ENCODE data around the gene MS4A6E. TPM values are rescaled to one million over a fixed set of nuclear protein-coding genes. Genes with fewer than 3 reads are reported as not detected.

The MS4A6E gene
- total RNA-seq, 1 donor from 2014 or later: not detected

DNA sequence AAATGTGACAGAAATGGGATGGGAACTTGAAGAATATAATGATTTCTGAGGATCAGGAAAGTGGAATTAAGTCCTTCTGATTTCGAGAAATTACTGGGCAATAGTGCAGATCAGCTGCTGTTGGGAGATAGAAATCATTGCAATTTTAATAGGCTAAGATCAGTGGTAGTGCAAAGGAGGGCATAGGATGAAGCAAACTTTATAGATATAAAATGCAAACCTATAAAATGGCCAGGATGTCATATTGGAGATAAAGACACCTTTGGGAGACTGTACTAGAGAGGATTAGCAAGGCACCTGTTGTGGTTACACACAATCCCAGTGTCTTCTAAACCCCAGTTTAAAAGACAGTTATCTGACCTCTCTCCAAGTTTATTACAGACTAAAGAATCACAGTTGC lies 44.8 kb downstream of the MS4A6E start:
- Histone ChIP-seq H3K9me3 (ENCODE audit: low read depth) (peaks cover 2% of the 10 kb centered on the region), H3K36me3 (no peaks in the 10 kb centered on the region), H3K27ac (no peak overlapping the region), H3F3A (ENCODE audit: low read depth) (no peaks in the 10 kb centered on the region), H4K20me1 (ENCODE audit: low read depth) (no peaks in the 10 kb centered on the region), H3K4me2 (no peak overlapping the region), H2AFZ (replicated peaks) (no peak overlapping the region), H3K4me1 (no peaks in the 10 kb centered on the region), H3K27me3 (no peaks in the 10 kb centered on the region), H3K4me3 (no peak overlapping the region), H3K79me2 (ENCODE audit: low read depth) (no peaks in the 10 kb centered on the region), H3K9ac (no peak overlapping the region)
- no peak for DNase-seq (ENCODE audit: low spot score)
- Mint-ChIP-seq H3K9me3 (no peaks in the 10 kb centered on the region), H3K36me3 (no peaks in the 10 kb centered on the region), H3K4me1 (no peaks in the 10 kb centered on the region), H3K27ac (no peak overlapping the region), H3K4me3 (no peak overlapping the region), H3K27me3 (ENCODE audit: insufficient read depth, low read depth) (peaks cover 2% of the 10 kb centered on the region)
- TF ChIP-seq CTCF (IDR thresholded peaks at IDR 0.05): no peak
- no peak for TF ChIP-seq EZH2phosphoT487 (IDR thresholded peaks at IDR 0.05)
- TF ChIP-seq EZH2 (IDR thresholded peaks at IDR 0.05): no peak

GRCh38 chr11:60372767-60373166 lies 45.7 kb downstream of the MS4A6E start:
- Histone ChIP-seq H3K79me2 (ENCODE audit: low read depth) (no peaks in the 10 kb centered on the region), H3K27me3 (no peaks in the 10 kb centered on the region), H3K4me3 (no peak overlapping the region), H2AFZ (replicated peaks) (no peak overlapping the region), H3K9me3 (ENCODE audit: low read depth) (no peaks in the 10 kb centered on the region), H3F3A (ENCODE audit: low read depth) (no peaks in the 10 kb centered on the region), H3K36me3 (no peaks in the 10 kb centered on the region), H3K4me2 (no peak overlapping the region), H4K20me1 (ENCODE audit: low read depth) (no peaks in the 10 kb centered on the region), H3K9ac (no peak overlapping the region), H3K27ac (no peak overlapping the region), H3K4me1 (no peaks in the 10 kb centered on the region)
- no peak for TF ChIP-seq EZH2 (IDR thresholded peaks at IDR 0.05)
- TF ChIP-seq EZH2phosphoT487 (IDR thresholded peaks at IDR 0.05): no peak
- TF ChIP-seq CTCF (IDR thresholded peaks at IDR 0.05): no peak
- Mint-ChIP-seq H3K27ac (no peak overlapping the region), H3K4me3 (no peak overlapping the region), H3K27me3 (ENCODE audit: insufficient read depth, low read depth) (peaks cover 2% of the 10 kb centered on the region), H3K9me3 (no peaks in the 10 kb centered on the region), H3K36me3 (no peaks in the 10 kb centered on the region), H3K4me1 (no peaks in the 10 kb centered on the region)
- no peak for DNase-seq (ENCODE audit: low spot score)

GRCh38 chr11:60375316-60375715 lies 48.3 kb downstream of the MS4A6E start:
- no peak overlapping the region for H3K27ac ChIP-seq
- TF ChIP-seq EZH2phosphoT487 (IDR thresholded peaks at IDR 0.05) (no peak), CTCF (IDR thresholded peaks at IDR 0.05) (no peak), EZH2 (IDR thresholded peaks at IDR 0.05) (no peak)
- no peak overlapping the region for H3K27ac Mint-ChIP-seq
- DNase-seq (ENCODE audit: low spot score): no peak
- no peaks in the 10 kb centered on the region for H3K36me3 ChIP-seq
- no peak overlapping the region for H3K4me2 ChIP-seq
- H3K4me3 ChIP-seq: no peak overlapping the region
- no peaks in the 10 kb centered on the region for H3K4me1 Mint-ChIP-seq
- H3K27me3 ChIP-seq: no peaks in the 10 kb centered on the region
- no peak overlapping the region for H3K4me3 Mint-ChIP-seq
- no peak overlapping the region for H2AFZ ChIP-seq (replicated peaks)
- no peaks in the 10 kb centered on the region for H3K36me3 Mint-ChIP-seq
- H4K20me1 ChIP-seq (ENCODE audit: low read depth): no peaks in the 10 kb centered on the region
- no peaks in the 10 kb centered on the region for H3K4me1 ChIP-seq
- H3K9me3 Mint-ChIP-seq: no peaks in the 10 kb centered on the region
- H3K27me3 Mint-ChIP-seq (ENCODE audit: insufficient read depth, low read depth): peaks cover 2% of the 10 kb centered on the region
- no peaks in the 10 kb centered on the region for H3F3A ChIP-seq (ENCODE audit: low read depth)
- H3K79me2 ChIP-seq (ENCODE audit: low read depth): no peaks in the 10 kb centered on the region
- no peak overlapping the region for H3K9ac ChIP-seq
- no peaks in the 10 kb centered on the region for H3K9me3 ChIP-seq (ENCODE audit: low read depth)

Measured in neural progenitor cell (in vitro differentiated cells).